HG02884 (cell line): Measurements from ENCODE around the gene S100A3.
"Not testable (repeated sequence)": the region's sequence is repeated elsewhere in the genome, so short reads cannot be mapped to it uniquely, and the experiment has no call there.

Experiments
- ATAC-seq: cut with Tn5 transposase; IDR thresholded peaks from one replicate; pipeline ENCODE4 v1.9.1; 2021; ENCODE audit warnings: mild to moderate bottlenecking, moderate library complexity; ENCODE audit not compliant: unreplicated experiment

Gene S100A3, protein sequence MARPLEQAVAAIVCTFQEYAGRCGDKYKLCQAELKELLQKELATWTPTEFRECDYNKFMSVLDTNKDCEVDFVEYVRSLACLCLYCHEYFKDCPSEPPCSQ

DNA sequence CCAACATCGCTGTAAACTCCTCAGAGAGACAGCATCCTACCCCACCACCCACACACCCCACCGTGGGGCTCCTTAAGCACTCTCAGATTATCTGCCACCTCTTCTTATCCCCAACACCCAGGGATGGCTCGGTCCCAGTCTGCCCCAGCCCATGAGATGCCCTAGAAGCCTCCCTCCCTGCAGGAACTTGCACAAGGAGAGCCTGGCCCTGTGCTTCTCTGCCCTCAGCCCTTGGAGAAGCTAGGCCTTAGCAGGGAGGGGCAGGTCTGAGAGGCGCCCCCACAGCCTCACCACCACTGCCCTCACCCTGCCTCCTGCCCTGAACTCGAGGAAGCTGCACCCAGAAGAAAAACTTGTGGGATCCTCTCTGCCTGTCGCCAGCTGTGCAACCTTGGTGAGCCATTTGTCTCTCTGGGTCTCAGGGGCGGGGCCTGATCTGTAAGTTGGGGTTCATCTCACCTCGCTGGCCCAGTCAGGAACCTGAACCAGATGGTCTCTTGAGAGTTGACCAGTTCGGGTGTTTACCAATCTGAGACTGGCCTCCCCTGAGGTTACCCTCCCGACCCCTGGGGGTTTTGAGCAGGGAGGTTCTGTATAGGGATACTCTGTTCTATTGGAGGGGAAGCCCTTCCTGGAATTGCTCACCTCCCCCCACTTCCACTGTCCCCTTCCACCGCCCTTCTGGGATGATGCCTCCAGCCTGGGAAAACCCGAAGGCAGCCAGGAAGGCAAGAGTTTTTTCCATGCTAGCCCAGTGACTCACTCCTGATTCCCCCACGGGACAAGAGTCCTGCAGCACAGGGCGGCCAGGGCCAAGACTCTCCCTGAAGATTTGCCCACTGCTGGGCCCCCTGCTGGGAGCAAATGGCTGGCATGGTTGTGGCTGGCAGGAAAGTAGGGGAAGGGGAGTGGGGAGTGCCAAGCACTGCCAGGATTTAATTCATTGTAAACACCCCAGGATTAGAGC lies at the start of gene S100A3:
Gene S100A3 (minus strand): TSS at position 537 of the 967 bp plus-strand sequence. CDS start 773 bp downstream, outside the sequence.
- ATAC-seq = no peak

DNA sequence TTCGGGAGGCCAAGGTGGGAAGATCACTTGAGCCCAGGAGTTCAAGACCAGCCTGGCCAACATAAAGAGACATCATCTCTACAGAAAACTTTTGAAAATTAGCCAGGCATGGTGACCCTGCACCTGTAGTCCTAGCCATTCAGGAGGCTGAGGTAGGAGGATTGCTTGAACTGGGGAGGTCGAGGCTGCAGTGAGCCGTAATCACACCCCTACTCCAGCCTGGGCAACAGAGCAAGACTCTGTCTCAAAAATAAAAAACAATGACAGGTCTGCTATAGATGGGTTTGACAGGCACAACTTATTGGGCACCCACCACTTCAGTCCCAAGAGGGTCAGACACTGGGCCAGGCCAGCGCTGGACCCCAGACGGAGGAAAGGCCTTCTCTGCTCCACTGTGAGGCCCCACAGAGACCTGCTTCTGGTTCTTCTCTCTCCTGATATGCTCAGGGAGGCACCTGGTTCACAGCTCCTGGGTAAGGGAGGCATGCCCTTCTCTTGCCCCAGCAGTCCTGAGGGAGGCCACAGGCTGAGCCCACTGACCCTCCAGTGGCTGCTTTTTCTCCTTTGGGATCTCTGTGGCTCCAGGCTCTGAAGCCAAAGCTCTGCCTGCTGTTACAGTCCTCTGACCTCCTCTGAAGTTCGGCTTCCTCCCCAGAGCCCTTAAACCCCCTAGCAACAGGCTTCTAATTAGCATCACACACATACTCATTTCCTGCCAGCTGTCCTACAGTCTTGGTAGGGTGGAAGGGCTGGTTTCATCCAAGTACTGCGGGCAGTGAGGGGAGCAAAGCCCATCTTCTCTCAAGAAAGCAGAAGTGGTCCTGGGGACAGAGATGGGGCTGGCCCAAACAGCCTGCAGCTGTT lies 49.5 kb upstream of the S100A3 start:
- ATAC-seq = peak; percentile 89

DNA sequence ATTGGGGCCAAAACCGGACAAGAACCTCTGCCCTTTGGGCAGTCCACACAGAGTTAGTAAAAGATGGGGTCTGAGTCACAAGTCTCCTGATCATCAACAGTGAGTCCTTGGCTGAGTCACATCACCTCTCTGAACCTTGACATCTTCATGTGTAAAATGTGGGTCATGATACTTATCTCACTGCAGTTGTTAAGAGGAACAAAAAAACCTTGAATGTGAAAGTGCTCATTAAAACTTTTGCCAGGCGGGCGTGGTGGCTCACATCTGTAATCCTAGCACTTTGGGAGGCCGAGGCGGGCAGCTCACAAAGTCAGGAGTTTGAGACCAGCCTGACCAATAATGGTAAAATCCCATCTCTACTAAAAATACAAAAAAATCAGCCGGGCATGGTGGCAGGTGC lies 48.1 kb upstream of the S100A3 start:
- ATAC-seq = no peak

DNA sequence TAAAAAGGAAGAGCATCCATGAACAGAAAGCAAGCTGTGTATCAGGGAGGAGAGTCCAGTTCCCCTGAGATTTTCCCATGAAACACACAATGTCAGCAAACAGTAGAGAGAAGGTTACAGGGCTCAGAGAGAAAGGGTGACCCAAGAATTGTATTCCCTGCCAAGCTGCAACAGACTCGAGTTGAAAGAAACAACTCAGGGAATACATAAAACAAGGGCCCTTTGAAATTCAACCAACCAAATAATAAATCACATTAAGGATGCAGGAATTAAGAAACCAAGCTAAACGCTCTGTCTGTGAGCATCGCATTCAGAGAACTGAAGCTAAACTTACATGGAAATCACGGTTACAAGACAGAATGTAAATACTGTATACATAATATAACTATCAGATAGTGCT lies 43.7 kb upstream of the S100A3 start:
- ATAC-seq = no peak

DNA sequence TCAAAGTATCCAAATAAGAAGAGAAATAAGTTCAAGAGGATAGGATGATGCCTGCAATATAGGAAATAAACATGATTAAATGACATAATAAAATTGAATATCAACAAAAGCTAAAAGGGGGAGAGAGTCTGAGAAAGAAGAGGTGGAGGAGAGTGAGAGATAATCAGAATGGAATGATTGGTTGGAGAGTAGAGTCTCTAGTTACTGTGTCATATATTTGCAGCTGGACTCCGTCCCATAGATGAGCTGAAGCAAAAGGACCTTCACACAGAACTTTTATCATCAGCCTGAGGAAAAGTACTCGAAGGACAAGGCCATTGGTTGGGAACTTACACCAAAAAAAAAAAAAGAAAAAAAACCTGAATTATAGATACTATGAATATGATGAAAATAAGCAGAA lies 39.4 kb upstream of the S100A3 start:
- no peak for ATAC-seq

DNA sequence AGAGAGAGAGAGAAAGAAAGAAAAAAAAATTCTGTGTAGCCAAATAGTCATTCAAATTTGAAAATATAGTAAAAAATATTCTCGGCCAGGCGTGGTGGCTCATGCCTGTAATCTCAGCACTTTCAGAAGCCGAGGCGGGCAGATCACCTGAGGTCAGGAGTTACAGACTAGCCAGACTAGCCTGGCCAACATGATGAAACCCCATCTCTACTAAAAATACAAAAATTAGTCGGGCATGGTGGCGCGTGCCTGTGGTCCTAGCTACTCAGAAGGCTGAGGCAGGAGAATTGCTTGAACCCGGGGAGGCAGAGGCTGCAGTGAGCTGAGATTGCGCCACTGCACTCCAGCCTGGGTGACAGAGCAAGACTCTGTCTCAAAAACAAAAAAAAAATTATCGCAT lies 39.0 kb upstream of the S100A3 start:
- not testable (repeated sequence) for ATAC-seq

DNA sequence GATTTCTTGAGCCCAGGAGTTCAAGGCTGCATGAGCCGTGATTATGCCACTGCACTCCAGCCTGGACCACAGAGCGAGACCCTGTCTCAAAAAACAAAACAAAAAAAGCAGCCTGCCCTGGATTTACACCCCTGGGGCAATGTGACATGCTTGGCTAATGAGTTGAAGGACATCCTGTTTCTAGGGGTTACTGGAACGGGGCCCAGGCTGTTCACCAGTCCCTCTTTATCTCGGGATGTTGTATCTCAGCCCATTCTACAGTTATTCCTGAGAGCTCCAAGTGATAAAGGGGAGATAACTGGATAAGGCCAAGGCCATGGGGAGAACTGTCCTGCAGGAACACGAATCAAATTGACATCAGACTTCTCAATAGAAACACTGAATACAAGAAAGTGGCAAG lies 38.3 kb upstream of the S100A3 start:
- no peak for ATAC-seq

DNA sequence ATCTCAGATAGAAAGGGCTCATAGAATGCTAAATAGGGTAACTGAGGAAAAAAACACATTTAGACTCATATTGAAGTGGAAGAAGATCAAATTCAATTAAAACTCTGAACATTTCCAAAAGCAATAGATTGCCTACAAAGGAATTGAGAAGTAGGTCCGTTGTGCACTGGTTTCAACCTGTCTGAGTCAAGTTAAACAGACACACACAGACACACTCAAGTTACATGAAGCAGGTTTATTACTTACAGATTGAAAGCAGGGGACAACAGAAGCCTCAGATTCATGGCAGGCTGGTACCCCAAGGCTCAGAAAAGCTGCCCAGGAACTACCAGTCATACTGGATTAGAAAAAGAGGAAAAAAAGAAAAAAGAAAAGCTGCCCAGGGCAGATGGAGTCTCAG lies 37.3 kb upstream of the S100A3 start:
- no peak for ATAC-seq

DNA sequence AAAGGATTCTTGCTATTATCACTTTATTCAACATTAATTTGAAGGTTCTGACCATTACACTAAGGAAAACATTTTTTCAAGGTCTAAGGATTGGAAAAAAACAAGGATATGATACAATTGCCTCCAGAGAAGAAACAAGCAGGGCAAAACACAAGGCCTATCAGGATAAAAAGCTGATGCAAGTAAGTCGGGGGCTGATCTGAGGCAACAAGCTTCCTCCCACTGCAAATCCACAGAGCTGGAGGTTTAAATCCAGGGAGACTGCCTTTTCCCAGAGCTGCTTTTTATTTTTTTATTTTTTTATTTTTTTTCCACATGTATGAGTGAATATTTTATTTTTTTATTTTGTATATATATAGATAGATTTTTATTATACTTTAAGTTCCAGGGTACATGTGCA lies 35.9 kb upstream of the S100A3 start:
- ATAC-seq = no peak

DNA sequence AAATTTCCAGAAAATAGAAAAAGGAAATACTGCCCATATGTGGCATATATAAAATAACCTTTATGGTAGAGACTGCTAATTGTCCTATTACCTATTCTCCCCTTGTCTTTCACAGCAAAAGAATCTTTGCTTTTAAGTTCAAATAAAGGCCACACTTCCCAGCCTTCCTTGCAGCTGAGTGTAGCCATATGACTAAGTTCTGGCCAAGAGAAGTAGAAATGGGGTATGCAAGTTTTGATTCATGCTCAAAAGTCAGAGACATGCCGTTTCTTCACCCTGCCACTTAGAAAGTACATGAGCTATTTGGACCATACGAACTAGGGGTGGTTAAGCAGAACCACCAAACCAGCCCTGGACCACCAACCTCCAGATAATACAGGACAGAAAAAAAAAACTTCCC lies 34.9 kb upstream of the S100A3 start:
- no peak for ATAC-seq

DNA sequence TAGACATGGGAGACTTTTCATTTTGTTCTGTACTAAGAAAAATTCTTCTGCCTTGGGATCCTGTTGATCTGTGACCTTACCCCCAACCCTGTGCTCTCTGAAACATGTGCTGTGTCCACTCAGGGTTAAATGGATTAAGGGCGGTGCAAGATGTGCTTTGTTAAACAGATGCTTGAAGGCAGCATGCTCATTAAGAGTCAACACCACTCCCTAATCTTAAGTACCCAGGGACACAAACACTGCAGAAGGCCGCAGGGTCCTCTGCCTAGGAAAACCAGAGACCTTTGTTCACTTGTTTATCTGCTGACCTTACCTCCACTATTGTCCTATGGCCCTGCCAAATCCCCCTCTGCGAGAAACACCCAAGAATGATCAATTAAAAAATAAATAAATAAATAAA lies 34.5 kb upstream of the S100A3 start:
- not testable (repeated sequence) for ATAC-seq

DNA sequence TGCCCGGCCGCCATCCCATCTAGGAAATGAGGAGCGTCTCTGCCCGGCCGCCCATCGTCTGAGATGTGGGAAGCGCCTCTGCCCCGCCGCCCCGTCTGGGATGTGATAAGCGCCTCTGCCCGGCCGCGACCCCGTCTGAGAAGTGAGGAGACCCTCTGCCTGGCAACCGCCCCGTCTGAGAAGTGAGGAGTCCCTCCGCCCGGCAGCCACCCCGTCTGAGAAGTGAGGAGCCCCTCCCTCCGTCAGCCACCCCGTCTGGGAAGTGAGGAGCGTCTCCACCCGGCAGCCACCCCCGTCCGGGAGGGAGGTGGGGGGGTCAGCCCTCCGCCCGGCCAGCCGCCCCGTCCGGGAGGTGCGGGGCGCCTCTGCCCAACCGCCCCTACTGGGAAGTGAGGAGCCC lies 33.8 kb upstream of the S100A3 start:
- ATAC-seq = not testable (repeated sequence)

DNA sequence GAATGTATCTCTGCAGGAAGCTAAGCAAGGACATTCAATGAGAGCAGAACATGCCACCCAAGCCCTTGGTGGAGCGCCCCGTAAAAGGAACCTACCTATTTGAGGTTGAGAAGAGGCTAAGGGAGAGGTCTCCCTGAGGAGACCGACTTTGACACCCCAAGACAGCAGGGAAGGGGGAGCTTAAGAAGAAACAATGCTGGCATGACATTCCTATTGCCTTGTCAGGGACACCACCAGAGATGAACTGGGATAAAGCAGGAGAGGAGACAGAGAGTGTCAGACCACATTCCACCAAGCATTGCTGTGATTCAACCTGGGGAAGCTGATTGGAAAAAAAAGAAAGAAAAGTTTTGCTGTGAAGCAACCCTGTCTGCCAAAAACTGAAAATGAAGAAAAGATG lies 29.9 kb upstream of the S100A3 start:
- ATAC-seq = no peak

DNA sequence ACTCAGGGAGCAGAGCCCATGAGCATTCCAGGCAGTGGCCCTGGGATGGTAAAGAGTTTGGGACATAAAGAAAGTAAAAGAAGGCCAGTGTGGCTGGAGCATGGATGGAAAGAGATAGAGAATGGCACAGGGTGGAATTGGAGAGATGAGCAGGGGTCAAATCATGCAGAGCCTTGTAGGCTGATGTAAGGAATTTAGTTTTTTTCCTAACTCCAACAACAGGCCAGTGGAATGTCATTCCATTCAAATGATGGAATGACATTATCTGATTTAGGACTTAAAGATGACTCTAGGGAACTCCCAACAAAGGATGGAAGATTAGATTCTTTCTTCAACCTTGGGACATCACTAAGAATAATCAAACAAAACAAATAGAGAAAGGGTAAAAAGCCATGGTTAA lies 29.4 kb upstream of the S100A3 start:
- ATAC-seq = no peak

DNA sequence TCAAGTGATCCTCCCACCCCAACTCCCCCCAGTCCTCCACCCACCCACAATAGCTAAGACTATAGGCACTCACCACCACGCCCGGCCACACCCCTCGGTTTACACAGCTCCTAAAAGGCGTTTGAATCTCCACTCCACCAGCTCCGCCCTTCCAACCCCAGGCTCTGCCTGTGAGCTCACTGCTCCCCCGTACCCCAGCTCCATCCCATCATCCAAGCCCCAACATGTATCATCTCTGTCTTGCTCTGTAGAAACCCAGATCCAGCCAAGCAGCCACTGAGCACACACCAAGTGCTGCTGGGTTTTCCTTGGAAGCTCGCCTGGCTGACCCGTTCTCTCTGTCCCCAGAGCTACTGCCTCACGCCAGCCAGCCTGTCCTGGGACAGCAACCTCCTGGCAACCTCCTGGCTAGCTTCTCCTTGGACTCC lies 28.6 kb upstream of the S100A3 start:
- no peak for ATAC-seq

DNA sequence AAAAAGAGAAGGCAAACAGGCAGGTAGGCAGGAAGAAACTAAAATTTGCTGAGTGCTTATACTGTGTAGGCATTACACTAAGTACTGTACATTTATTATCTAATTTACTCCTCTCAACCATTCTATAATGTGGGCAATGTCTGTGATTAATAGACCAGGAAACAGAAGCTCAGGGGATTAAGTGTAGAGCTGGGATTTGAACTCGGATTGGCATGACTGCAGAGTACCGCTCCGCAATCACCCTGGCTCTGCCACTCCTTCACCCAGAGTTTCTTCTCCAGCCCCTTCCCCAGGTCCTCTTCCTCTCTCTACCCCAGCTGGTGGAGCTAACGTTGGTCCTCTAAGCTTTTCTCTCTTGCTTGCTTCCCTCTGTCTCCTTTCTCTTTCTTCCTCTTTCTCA lies 28.1 kb upstream of the S100A3 start:
- no peak for ATAC-seq

DNA sequence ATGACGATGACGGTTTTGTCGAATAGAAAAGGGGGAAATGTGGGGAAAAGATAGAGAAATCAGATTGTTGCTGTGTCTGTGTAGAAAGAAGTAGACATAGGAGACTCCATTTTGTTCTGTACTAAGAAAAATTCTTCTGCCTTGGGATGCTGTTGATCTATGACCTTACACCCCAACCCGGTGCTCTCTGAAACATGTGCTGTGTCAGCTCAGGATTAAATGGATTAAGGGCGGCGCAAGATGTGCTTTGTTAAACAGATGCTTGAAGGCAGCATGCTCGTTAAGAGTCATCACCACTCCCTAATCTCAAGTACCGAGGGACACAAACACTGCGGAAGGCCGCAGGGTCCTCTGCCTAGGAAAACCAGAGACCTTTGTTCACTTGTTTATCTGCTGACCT lies 26.4 kb upstream of the S100A3 start:
- not testable (repeated sequence) for ATAC-seq

DNA sequence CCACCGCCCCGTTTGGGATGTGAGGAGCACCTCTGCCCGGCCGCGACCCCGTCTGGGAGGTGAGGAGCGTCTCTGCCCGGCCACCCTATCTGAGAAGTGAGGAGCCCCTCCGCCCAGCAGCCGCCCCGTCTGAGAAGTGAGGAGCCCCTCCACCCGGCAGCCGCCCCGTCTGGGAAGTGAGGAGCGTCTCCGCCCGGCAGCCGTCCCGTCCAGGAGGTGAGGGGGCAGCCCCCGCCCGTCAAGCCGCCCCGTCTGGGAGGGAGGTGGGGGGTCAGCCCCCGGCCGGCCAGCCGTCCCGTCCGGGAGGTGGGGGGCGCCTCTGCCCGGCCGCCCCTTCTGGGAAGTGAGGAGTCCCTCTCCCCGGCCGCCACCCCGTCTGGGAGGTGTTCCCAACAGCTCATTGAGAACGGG lies 26.0 kb upstream of the S100A3 start:
- ATAC-seq = not testable (repeated sequence)

DNA sequence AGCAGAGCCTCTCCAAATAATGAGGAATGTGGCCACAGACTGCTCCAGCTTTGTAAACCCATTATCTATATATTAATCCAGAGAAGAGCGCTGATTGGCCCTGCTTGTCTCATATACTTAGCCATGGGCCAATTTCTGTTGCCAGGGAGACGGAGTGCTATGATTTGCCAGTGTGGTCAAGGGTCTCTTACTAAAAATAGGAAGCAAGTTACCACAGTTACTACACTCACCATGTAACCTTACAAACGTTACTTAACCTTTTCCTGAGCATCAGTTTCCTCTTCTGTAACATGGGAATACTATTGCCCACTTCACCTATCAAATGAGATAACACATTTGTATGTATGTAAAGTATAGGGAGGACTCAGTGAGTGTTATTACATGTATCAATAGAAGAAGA lies 24.3 kb upstream of the S100A3 start:
- ATAC-seq = no peak

DNA sequence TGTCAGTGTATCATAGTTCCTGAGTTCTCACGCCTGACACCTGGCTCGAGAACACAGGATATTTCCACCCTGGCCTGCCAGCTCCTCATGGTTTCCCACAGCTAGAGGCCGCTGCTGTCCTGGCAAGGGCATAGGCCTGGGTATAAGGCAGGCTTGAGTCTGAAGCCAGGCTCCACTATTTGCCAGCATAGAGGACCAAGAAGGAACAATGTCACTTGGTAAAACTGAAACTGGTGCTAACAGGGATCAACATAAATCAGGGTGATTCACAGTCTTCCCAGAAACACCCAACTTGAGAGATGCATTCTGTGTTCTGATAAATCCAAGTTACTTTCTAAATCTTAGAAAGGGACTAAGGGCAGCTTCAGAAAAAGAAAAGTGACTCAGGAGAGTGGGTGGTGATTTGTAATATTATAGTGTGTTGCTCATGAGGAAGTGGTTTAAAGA lies 23.5 kb upstream of the S100A3 start:
- no peak for ATAC-seq

DNA sequence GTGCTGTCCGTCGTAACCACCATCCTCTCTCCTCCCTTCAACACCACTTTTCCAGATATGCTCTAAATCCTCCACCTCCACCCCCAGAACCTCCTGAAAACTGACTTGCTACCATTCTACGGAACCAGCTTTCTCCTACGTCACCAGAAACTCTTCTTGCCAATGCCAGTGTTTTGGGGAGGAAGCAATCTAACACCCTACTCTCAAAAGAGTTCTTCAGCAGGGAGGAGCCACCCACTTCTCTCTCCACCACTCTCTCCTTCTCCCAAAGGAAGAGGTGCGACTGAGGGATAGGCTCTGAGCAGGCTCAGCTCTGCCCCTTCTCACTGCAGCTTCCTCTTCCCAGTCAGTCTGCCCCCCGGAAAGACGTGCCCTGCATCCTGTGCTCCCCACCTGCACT lies 22.6 kb upstream of the S100A3 start:
- no peak for ATAC-seq
